Measurements from ENCODE around the gene C5orf22.

- TF ChIP-seq, protein P1, sequence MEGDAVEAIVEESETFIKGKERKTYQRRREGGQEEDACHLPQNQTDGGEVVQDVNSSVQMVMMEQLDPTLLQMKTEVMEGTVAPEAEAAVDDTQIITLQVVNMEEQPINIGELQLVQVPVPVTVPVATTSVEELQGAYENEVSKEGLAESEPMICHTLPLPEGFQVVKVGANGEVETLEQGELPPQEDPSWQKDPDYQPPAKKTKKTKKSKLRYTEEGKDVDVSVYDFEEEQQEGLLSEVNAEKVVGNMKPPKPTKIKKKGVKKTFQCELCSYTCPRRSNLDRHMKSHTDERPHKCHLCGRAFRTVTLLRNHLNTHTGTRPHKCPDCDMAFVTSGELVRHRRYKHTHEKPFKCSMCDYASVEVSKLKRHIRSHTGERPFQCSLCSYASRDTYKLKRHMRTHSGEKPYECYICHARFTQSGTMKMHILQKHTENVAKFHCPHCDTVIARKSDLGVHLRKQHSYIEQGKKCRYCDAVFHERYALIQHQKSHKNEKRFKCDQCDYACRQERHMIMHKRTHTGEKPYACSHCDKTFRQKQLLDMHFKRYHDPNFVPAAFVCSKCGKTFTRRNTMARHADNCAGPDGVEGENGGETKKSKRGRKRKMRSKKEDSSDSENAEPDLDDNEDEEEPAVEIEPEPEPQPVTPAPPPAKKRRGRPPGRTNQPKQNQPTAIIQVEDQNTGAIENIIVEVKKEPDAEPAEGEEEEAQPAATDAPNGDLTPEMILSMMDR (IDR thresholded peaks at IDR 0.05; ENCODE audit: poor library complexity, severe bottlenecking) = no peak
- TF ChIP-seq, protein P2, sequence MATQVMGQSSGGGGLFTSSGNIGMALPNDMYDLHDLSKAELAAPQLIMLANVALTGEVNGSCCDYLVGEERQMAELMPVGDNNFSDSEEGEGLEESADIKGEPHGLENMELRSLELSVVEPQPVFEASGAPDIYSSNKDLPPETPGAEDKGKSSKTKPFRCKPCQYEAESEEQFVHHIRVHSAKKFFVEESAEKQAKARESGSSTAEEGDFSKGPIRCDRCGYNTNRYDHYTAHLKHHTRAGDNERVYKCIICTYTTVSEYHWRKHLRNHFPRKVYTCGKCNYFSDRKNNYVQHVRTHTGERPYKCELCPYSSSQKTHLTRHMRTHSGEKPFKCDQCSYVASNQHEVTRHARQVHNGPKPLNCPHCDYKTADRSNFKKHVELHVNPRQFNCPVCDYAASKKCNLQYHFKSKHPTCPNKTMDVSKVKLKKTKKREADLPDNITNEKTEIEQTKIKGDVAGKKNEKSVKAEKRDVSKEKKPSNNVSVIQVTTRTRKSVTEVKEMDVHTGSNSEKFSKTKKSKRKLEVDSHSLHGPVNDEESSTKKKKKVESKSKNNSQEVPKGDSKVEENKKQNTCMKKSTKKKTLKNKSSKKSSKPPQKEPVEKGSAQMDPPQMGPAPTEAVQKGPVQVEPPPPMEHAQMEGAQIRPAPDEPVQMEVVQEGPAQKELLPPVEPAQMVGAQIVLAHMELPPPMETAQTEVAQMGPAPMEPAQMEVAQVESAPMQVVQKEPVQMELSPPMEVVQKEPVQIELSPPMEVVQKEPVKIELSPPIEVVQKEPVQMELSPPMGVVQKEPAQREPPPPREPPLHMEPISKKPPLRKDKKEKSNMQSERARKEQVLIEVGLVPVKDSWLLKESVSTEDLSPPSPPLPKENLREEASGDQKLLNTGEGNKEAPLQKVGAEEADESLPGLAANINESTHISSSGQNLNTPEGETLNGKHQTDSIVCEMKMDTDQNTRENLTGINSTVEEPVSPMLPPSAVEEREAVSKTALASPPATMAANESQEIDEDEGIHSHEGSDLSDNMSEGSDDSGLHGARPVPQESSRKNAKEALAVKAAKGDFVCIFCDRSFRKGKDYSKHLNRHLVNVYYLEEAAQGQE (IDR thresholded peaks at IDR 0.05; ENCODE audit: borderline replicate concordance) = no peak
- TF ChIP-seq EZH2 (IDR thresholded peaks at IDR 0.05; ENCODE audit: borderline replicate concordance, insufficient read depth, low read length, poor library complexity, severe bottlenecking) = no peak
- no peak for TF ChIP-seq POLR2AphosphoS5 (IDR thresholded peaks at IDR 0.05)
Measured at GRCh38 chr5:31536873-31537272, 4.8 kb downstream of the C5orf22 start.

All from neural cell (in vitro differentiated cells).